GM23338 (cell line): Measurements from ENCODE around the gene ASAH2. TPM values are rescaled to one million over a fixed set of nuclear protein-coding genes. Genes with fewer than 3 reads are reported as not detected.

Source experiments
- ATAC-seq: fragments of 200-7000 bp; cut with Tn5 transposase; 3 replicates; pipeline ENCODE4 v1.9.1; 2020
- DNase-seq: peaks from one replicate; pipeline ENCODE4 v3.0.0-alpha.2; 2015; ENCODE audit warnings: low spot score
- H2AFZ ChIP-seq: fragments of 200-600 bp; sonication (generic); 2 replicates; pipeline ENCODE4 v1.8.0; 2016; ENCODE audit warnings: antibody characterized with exemption, mild to moderate bottlenecking, moderate library complexity
- H3F3A ChIP-seq: fragments of 200-600 bp; sonication (generic); replicated peaks from 2 replicates; pipeline ENCODE4 v1.8.0; 2017; ENCODE audit warnings: antibody characterized with exemption, mixed run types, low read depth
- H3K27ac ChIP-seq: fragments of 200-600 bp; sonication (generic); 2 replicates; pipeline ENCODE4 v1.6.1; 2016; ENCODE audit warnings: low read depth
- H3K27me3 ChIP-seq: fragments of 200-600 bp; sonication (generic); 2 replicates; pipeline ENCODE4 v1.8.0; 2016; ENCODE audit warnings: mild to moderate bottlenecking, mixed run types, moderate library complexity; ENCODE audit not compliant: insufficient read depth
- H3K36me3 ChIP-seq: fragments of 200-600 bp; sonication (generic); 2 replicates; pipeline ENCODE4 v1.8.0; 2016; ENCODE audit warnings: mild to moderate bottlenecking; ENCODE audit not compliant: insufficient read depth
- H3K4me1 ChIP-seq: fragments of 200-600 bp; sonication (generic); 2 replicates; pipeline ENCODE4 v1.8.0; 2016; ENCODE audit warnings: mild to moderate bottlenecking, moderate library complexity; ENCODE audit not compliant: insufficient read depth
- H3K4me2 ChIP-seq: fragments of 200-600 bp; sonication (generic); 2 replicates; pipeline ENCODE4 v1.7.1; 2017; ENCODE audit warnings: mixed run types
- H3K4me3 ChIP-seq: fragments of 200-600 bp; sonication (generic); 2 replicates; pipeline ENCODE4 v1.6.1; 2016; ENCODE audit warnings: mixed run types
- H3K79me2 ChIP-seq: fragments of 200-600 bp; sonication (generic); replicated peaks from 2 replicates; pipeline ENCODE4 v1.8.0; 2017; ENCODE audit warnings: mild to moderate bottlenecking; ENCODE audit not compliant: insufficient read depth
- H3K9me2 ChIP-seq: fragments of 200-600 bp; sonication (generic); 2 replicates; pipeline ENCODE4 v1.8.0; 2017; ENCODE audit not compliant: insufficient read depth
- H4K20me1 ChIP-seq: fragments of 200-600 bp; sonication (generic); replicated peaks from 2 replicates; pipeline ENCODE4 v1.8.0; 2017; ENCODE audit warnings: mild to moderate bottlenecking; ENCODE audit not compliant: insufficient read depth
- H3K27ac Mint-ChIP-seq: 2 replicates; pipeline ENCODE4 v1.8.0; 2020; ENCODE audit warnings: inconsistent platforms, mild to moderate bottlenecking, moderate library complexity, mixed read lengths
- H3K27me3 Mint-ChIP-seq: 3 replicates; pipeline ENCODE4 v1.8.0; 2022; ENCODE audit warnings: low read depth, mild to moderate bottlenecking, moderate library complexity, mixed read lengths, inconsistent platforms; ENCODE audit not compliant: insufficient read depth, poor library complexity
- H3K36me3 Mint-ChIP-seq: 3 replicates; pipeline ENCODE4 v1.8.0; 2021; ENCODE audit warnings: low read depth, mild to moderate bottlenecking, inconsistent platforms, moderate library complexity, mixed read lengths
- H3K4me1 Mint-ChIP-seq: 3 replicates; pipeline ENCODE4 v1.8.0; 2020; ENCODE audit warnings: mild to moderate bottlenecking, inconsistent platforms, mixed read lengths
- H3K4me3 Mint-ChIP-seq: 3 replicates; pipeline ENCODE4 v1.8.0; 2021; ENCODE audit warnings: moderate library complexity, mild to moderate bottlenecking, inconsistent platforms, mixed read lengths
- H3K9me3 Mint-ChIP-seq: 3 replicates; pipeline ENCODE4 v1.8.0; 2020; ENCODE audit warnings: moderate library complexity, mild to moderate bottlenecking, inconsistent platforms, mixed read lengths
- CTCF ChIP-seq, 2 experiments: fragments of 200-600 bp in 1 of 2; sonication (generic) in 1 of 2; conservative IDR thresholded peaks; 2 replicates each; pipeline versions ENCODE4 v1.5.1 to v1.6.1; 2016 to 2017; ENCODE audit warnings: antibody characterized with exemption in 2 of 2, low read depth in 2 of 2, mild to moderate bottlenecking in 2 of 2, moderate library complexity in 1 of 2
- ETS1 ChIP-seq: IDR thresholded peaks from 2 replicates; pipeline ENCODE4 v1.6.1; 2016; ENCODE audit warnings: antibody characterized with exemption
- EZH2 ChIP-seq: fragments of 200-600 bp; sonication (generic); IDR thresholded peaks from one replicate; pipeline ENCODE4 v1.8.0; 2017; ENCODE audit warnings: antibody characterized with exemption, mild to moderate bottlenecking, low read depth; ENCODE audit not compliant: unreplicated experiment
- JUNB ChIP-seq: IDR thresholded peaks from one replicate; pipeline ENCODE4 v1.6.1; 2016; ENCODE audit warnings: antibody characterized with exemption; ENCODE audit not compliant: unreplicated experiment
- NANOG ChIP-seq: IDR thresholded peaks from 2 replicates; pipeline ENCODE4 v1.6.1; 2016; ENCODE audit warnings: antibody characterized with exemption, borderline replicate concordance
- POLR2AphosphoS5 ChIP-seq: IDR thresholded peaks from 2 replicates; pipeline ENCODE4 v1.6.1; 2016; ENCODE audit warnings: antibody characterized with exemption, low read depth
- STAT1 ChIP-seq: IDR thresholded peaks from one replicate; pipeline ENCODE4 v1.6.1; 2016; ENCODE audit warnings: antibody characterized with exemption; ENCODE audit not compliant: unreplicated experiment
- ZNF114 ChIP-seq: fragments of 250-450 bp; sonication (Bioruptor Pico); IDR thresholded peaks from 2 replicates; pipeline ENCODE4 v1.5.0; 2020; ENCODE audit warnings: mild to moderate bottlenecking, moderate library complexity
- ZNF331 ChIP-seq: fragments of 250-450 bp; sonication (Bioruptor Pico); IDR thresholded peaks from 2 replicates; pipeline ENCODE4 v1.5.0; 2020; ENCODE audit warnings: low read depth, mild to moderate bottlenecking, moderate library complexity
- ZNF462 ChIP-seq: fragments of 250-450 bp; sonication (Bioruptor Pico); IDR thresholded peaks from 2 replicates; pipeline ENCODE4 v1.5.0; 2020; ENCODE audit warnings: mild to moderate bottlenecking, moderate library complexity
- polyA plus RNA-seq: library from polyadenylated mRNA; unstranded; fragments of >200 nt; fragmentation: Nextera tagmentation; extraction: Ambion mirVana; gene quantifications from 2 replicates; pipeline ENCODE4 v1.2.1, GENCODE V29; 2016
- total RNA-seq: library from RNA; depleted of rRNA; stranded (reverse); fragments of >200 nt; shearing (Covaris generic); gene quantifications from 2 replicates; pipeline ENCODE4 v1.2.3, GENCODE V29; 2014

ASAH2 gene
- total and polyA plus RNA-seq, 2 experiments from 2014 or later = 0.17 to 0.92 TPM

- TF ChIP-seq CTCF (conservative IDR thresholded peaks at IDR 0.05; ENCODE audit: low read depth in 2 of 2) = no peak
- TF ChIP-seq ZNF462 (CRISPR knock-in tag) = no peak
- TF ChIP-seq EZH2 = no peak
- no peak for TF ChIP-seq ETS1
- no peak for TF ChIP-seq ZNF331 (CRISPR knock-in tag)
- no peak for TF ChIP-seq JUNB
- no peak for TF ChIP-seq ZNF114 (CRISPR knock-in tag)
- no peak for TF ChIP-seq POLR2AphosphoS5
- TF ChIP-seq NANOG = no peak
- no peak for TF ChIP-seq STAT1
- 0 out of 2 replicates have a peak overlapping the region, but pooled peaks have one; percentile 5 for H2AFZ ChIP-seq
- no peak overlapping the region for H3K4me2 ChIP-seq
- DNase-seq = no peak
- H3K27me3 ChIP-seq = no peaks in the 10 kb centered on the region
- H3K36me3 ChIP-seq = no peaks in the 10 kb centered on the region
- H3K27ac ChIP-seq = no peak overlapping the region
- Mint-ChIP-seq H3K4me3 (no peak overlapping the region), H3K4me1 (peaks cover 9% of the 10 kb centered on the region), H3K27ac (no peak overlapping the region), H3K9me3 (no peaks in the 10 kb centered on the region), H3K27me3 (no peaks in the 10 kb centered on the region), H3K36me3 (no peaks in the 10 kb centered on the region)
- ATAC-seq = no peak
- H4K20me1 ChIP-seq = no peaks in the 10 kb centered on the region
- no peak overlapping the region for H3K4me3 ChIP-seq
- H3K79me2 ChIP-seq = no peaks in the 10 kb centered on the region
- no peaks in the 10 kb centered on the region; the same call in 1 of the 2 replicates for H3K9me2 ChIP-seq
- no peaks in the 10 kb centered on the region for H3F3A ChIP-seq
- H3K4me1 ChIP-seq = no peaks in the 10 kb centered on the region
Observed at GRCh38 chr10:50281210-50281966, 30.1 kb upstream of the ASAH2 start.
